ENCODE data around the gene NEK6. TPM values are rescaled to one million over a fixed set of nuclear protein-coding genes. Genes with fewer than 3 reads are reported as not detected.

Gene NEK6
- total and polyA plus RNA-seq, 9 of the 15 experiments (the other 6 are each of a cell fraction or from before 2014, with no cell fraction given) = 3.1 to 19.0 (median 8.4) TPM

GRCh38 chr9:124257844-124258606 lies at the start of gene NEK6 (continued):
- TF ChIP-seq, protein P1, sequence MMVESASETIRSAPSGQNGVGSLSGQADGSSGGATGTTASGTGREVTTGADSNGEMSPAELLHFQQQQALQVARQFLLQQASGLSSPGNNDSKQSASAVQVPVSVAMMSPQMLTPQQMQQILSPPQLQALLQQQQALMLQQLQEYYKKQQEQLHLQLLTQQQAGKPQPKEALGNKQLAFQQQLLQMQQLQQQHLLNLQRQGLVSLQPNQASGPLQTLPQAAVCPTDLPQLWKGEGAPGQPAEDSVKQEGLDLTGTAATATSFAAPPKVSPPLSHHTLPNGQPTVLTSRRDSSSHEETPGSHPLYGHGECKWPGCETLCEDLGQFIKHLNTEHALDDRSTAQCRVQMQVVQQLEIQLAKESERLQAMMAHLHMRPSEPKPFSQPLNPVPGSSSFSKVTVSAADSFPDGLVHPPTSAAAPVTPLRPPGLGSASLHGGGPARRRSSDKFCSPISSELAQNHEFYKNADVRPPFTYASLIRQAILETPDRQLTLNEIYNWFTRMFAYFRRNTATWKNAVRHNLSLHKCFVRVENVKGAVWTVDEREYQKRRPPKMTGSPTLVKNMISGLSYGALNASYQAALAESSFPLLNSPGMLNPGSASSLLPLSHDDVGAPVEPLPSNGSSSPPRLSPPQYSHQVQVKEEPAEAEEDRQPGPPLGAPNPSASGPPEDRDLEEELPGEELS (CRISPR knock-in tag; IDR thresholded peaks at IDR 0.05; ENCODE audit: borderline replicate concordance) = no peak
- TF ChIP-seq FOSL1 (tag; conservative IDR thresholded peaks at IDR 0.05) = peak; percentile 36; the same call in 1 of the 2 replicates
- TF ChIP-seq SMAD4 (CRISPR knock-in tag; conservative IDR thresholded peaks at IDR 0.05) = peak; percentile 15
- TF ChIP-seq POU5F1 (IDR thresholded peaks at IDR 0.05; ENCODE audit: borderline replicate concordance, low read depth, low read length, partially characterized antibody) = no peak
- peak; percentile 40; the same call in 1 of the 2 replicates for TF ChIP-seq MYC (IDR thresholded peaks at IDR 0.05; ENCODE audit: low read depth, low read length)
- peak; percentile 20; the same call in 1 of the 2 replicates for TF ChIP-seq MYC (CRISPR knock-in tag; IDR thresholded peaks at IDR 0.05; ENCODE audit: borderline replicate concordance, low read depth)
- TF ChIP-seq ZNF766 (CRISPR knock-in tag; conservative IDR thresholded peaks at IDR 0.05) = peak; percentile 95
- TF ChIP-seq ZNF76 (CRISPR knock-in tag; IDR thresholded peaks at IDR 0.05; ENCODE audit: borderline replicate concordance) = no peak
- no peak for TF ChIP-seq CREB1 (IDR thresholded peaks at IDR 0.05)
- TF ChIP-seq CREB1 (CRISPR knock-in tag; IDR thresholded peaks at IDR 0.05) = no peak
- no peak for TF ChIP-seq EP300 (IDR thresholded peaks at IDR 0.05; ENCODE audit: low read length)
- peak; percentile 12 to 34; a peak in 3 of 4 replicates for TF ChIP-seq NRF1 (conservative IDR thresholded peaks at IDR 0.05 in 1 of 2, IDR thresholded peaks at IDR 0.05 in 1 of 2)
- 0 out of 2 replicates have a peak, but pooled peaks have one; percentile 10 for TF ChIP-seq DMBX1 (CRISPR knock-in tag; IDR thresholded peaks at IDR 0.05; ENCODE audit: borderline replicate concordance)
- TF ChIP-seq ZEB2 (IDR thresholded peaks at IDR 0.05) = no peak
- TF ChIP-seq ZNF584 (CRISPR knock-in tag; IDR thresholded peaks at IDR 0.05; ENCODE audit: low read depth) = peak; percentile 60; the same call in 1 of the 2 replicates
- no peak for TF ChIP-seq CHD1 (IDR thresholded peaks at IDR 0.05; ENCODE audit: low read length)
- peak; percentile 50; the same call in 1 of the 2 replicates for TF ChIP-seq ZNF175 (CRISPR knock-in tag; IDR thresholded peaks at IDR 0.05; ENCODE audit: low read depth)
- TF ChIP-seq MAFK (IDR thresholded peaks at IDR 0.05; ENCODE audit: low read length) = no peak
- TF ChIP-seq RBFOX2 (IDR thresholded peaks at IDR 0.05; ENCODE audit: low read depth, low read length) = 0 out of 2 replicates have a peak, but pooled peaks have one; percentile 25
- no peak for TF ChIP-seq ELF1 (tag; IDR thresholded peaks at IDR 0.05)
- TF ChIP-seq L3MBTL2 (IDR thresholded peaks at IDR 0.05) = peak; percentile 22; the same call in 1 of the 2 replicates
- TF ChIP-seq RBBP5 (IDR thresholded peaks at IDR 0.05; ENCODE audit: borderline replicate concordance, insufficient read depth, low read length, poor library complexity, severe bottlenecking) = peak; percentile 27
- 0 out of 2 replicates have a peak, but pooled peaks have one; percentile 35 for TF ChIP-seq NR2C2 (CRISPR knock-in tag; IDR thresholded peaks at IDR 0.05)
- no peak for TF ChIP-seq NR2C2 (tag; IDR thresholded peaks at IDR 0.05)
- peak; percentile 74 for TF ChIP-seq BHLHE40 (IDR thresholded peaks at IDR 0.05; ENCODE audit: low read length)
- TF ChIP-seq KDM5B (IDR thresholded peaks at IDR 0.05; ENCODE audit: insufficient replicate concordance, low read depth, low read length) = peak; percentile 34

Measured in K562 (cell line).